GM12875 (cell line): Measurements from ENCODE around the gene CLDND1.
"Not testable (repeated sequence)": the region's sequence is repeated elsewhere in the genome, so short reads cannot be mapped to it uniquely, and the experiment has no call there.

Experiments used
- H3K4me3 ChIP-seq: one replicate; pipeline ENCODE4 v1.5.1; 2011; ENCODE audit warnings: low read depth, low read length, control low read depth
- CTCF ChIP-seq: IDR thresholded peaks from 2 replicates; pipeline ENCODE4 v1.5.1; 2011; ENCODE audit warnings: low read depth, mild to moderate bottlenecking, control low read depth, inconsistent platforms, low read length, moderate library complexity, borderline replicate concordance; ENCODE audit not compliant: insufficient read depth

CLDND1 gene

DNA sequence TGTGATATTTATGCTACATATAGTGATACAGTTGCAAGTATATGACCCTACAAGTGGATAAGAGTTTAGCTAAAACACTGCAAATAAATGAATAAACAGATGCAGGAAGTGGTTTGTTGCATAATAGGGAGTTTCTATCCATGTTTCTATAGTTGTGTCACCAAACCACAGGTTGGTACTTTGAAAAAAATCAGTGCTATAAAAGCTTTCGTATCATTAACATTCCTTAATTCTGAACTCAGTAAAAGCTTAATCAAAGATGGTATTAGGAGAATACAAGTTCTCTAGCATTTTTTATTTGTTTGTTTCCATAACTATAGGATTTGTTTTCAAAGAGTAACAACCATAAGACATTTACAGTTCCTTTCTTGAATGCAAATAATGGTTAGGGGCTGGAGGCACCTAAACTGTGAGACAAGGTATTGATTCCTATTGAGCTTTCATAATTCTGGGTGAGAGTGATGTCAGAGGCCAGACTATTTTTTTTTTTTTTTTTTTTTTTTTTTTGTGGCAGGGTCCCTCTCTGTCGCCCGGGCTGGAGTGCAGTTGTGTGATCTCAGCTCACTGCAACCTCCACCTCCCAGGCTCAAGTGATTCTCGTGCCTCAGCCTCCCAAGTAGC, 41.1 kb upstream of the CLDND1 start:
- no peak for TF ChIP-seq CTCF
- peak overlapping the region; percentile 2 for H3K4me3 ChIP-seq

DNA sequence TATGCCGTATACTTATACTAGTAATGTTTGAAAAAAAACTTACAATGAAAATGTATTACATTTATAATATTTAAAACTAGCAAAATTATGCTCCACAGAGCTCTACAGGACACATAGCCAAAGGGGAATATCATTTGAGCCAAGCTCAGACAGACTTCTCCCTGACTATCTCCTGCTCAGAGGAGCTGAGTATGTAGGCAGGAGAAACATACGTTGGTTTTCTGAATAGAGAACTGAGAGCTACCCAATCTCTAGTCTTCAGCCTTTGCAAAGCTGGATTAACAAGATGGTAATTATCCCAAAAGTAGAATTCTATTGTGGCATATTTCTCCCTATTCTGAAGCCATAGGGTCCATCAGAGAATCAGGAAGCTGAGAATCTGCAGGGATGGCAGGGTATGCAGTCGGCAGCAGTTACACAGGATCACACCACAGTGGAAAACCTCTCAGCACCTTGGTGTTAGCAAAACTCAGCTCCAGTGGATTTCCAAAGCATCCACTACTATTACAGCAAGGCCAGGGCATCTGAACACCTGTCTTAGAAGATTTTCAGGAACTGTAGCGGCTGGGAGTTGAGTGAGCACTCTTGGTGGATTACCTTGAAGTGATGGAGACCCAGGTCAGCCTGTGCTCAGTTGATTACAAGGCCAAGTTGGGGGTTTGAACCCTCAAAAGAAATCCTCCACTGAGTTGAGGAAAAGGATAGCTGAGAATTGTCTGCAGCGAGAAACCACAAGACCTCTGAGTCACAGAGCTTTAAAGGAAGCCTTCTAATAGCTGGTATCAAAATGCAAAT, 39.2 kb upstream of the CLDND1 start:
- no peak for TF ChIP-seq CTCF
- H3K4me3 ChIP-seq, result peak overlapping the region; percentile 52

DNA sequence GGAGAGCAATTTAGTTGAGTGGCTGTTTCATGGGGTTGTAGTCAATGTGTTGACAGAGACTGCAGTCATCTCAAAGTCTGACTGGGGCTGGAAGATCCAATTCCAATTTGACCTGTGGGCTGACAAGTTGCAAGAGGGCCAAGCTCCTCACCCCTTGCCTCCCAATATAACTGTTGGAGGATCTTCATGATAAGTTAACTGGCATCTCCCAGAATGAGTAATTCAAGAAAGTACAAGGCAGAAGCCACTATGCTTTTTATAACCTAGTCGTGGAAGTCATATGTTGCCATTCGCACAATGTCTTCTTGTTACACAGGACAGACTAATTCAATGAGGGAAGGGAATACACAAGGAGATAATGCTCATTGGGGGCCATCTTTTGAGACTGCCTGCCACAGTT, 38.2 kb upstream of the CLDND1 start:
- no peak overlapping the region for H3K4me3 ChIP-seq
- no peak for TF ChIP-seq CTCF

- not testable (repeated sequence) for H3K4me3 ChIP-seq
These were observed 37.1 kb upstream of the CLDND1 start for GRCh38 chr3:98559769-98560168.

DNA sequence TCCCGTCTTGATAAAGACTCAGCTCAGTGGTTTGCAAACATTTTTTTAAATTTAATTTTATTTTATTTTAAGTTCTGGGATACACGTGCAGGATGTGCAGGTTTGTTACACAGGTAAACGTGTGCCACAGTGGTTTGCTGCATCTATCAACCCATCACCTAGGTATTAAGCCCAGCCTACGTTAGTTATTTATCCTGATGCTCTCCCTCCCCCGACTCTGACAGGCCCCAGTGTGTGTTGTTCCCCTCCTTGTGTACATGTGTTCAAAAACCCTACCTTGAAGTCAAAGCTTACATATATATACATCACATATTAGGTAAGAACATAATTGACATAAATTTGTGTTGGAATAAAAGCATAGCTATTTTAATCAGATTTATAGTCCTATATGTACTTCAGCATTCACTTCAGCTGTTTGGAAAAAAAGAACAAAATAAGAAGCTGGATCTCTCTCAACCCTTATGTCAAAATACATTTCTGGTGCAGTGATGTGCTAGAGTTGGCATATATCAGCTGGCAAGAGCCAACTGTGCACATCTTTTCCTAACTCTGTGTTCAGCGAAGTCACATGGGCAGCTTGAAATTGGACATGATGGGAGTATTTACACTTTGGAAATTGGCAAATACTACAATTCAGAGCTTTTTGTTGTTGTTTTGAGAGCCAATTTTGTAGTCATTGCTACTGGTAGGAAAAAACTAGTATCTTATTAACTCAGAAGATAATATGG, 35.6 kb upstream of the CLDND1 start:
- TF ChIP-seq CTCF, result no peak
- H3K4me3 ChIP-seq, result no peak overlapping the region

DNA sequence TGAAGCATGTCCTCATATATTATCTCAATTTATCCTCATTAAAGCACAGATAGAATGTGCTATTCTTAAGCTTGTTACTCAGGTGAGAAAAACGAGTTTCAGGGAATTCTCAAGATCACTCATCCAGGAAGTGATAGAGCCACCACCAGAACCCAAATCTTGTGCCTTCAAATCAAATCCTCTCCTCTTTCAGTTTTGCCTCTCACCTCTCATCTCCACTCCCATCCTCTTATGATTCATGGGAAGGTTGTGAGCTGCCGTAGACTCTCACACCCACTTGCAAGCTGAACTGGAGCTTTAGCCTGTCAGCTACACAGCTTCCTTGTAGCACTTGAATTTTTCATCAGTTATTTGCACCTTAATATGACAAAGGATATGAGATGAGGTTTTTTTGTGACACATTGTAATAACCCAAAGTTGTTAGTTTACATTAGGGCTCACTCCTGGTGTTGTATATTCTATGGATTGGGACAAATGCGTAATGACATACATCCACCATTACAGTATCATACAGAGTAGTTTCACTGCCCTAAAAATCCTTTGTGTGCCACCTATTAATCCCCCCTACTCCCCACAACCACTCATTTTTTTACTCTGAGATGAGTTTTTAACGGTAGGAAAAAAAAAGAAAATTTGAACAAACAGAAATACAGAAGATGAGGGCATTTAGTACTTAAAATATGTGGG, 34.8 kb upstream of the CLDND1 start:
- peak overlapping the region; percentile 38 for H3K4me3 ChIP-seq
- no peak for TF ChIP-seq CTCF
